Ishikawa (cell line): ENCODE measurements around the gene ADCY2.

Experiments used
- CEBPB ChIP-seq: IDR thresholded peaks from 2 replicates; pipeline ENCODE4 v1.6.1; 2012
- CREB1 ChIP-seq: IDR thresholded peaks from 2 replicates; pipeline ENCODE4 v1.6.1; 2012; ENCODE audit warnings: low read depth
- EGR1 ChIP-seq: IDR thresholded peaks from 2 replicates; pipeline ENCODE4 v1.6.1; 2012
- EP300 ChIP-seq: IDR thresholded peaks from 2 replicates; pipeline ENCODE4 v1.6.1; 2012; ENCODE audit warnings: borderline replicate concordance
- FOXM1 ChIP-seq: IDR thresholded peaks from 2 replicates; pipeline ENCODE4 v1.6.1; 2012; ENCODE audit warnings: low read depth, borderline replicate concordance
- NFIC ChIP-seq: IDR thresholded peaks from 2 replicates; pipeline ENCODE4 v1.6.1; 2012
- RAD21 ChIP-seq: IDR thresholded peaks from 2 replicates; pipeline ENCODE4 v1.6.1; 2012; ENCODE audit warnings: low read depth
- TAF1 ChIP-seq: IDR thresholded peaks from 2 replicates; pipeline ENCODE4 v1.6.1; 2012; ENCODE audit warnings: low read depth, mild to moderate bottlenecking
- TEAD4 ChIP-seq: IDR thresholded peaks from 2 replicates; pipeline ENCODE4 v1.6.1; 2012
- YY1 ChIP-seq: IDR thresholded peaks from 2 replicates; pipeline ENCODE4 v1.6.1; 2012; ENCODE audit warnings: low read depth
- ZBTB7A ChIP-seq: IDR thresholded peaks from 2 replicates; pipeline ENCODE4 v1.6.1; 2012; ENCODE audit warnings: low read depth
- TF ChIP-seq, protein P1 (sequence below): IDR thresholded peaks from 2 replicates; pipeline ENCODE4 v1.6.1; 2012
- TF ChIP-seq, protein P2 (sequence below): IDR thresholded peaks from 2 replicates; pipeline ENCODE4 v1.6.1; 2012; ENCODE audit warnings: low read depth, mild to moderate bottlenecking
- TF ChIP-seq, protein P3 (sequence below): IDR thresholded peaks from 2 replicates; pipeline ENCODE4 v1.6.1; 2012

DNA sequence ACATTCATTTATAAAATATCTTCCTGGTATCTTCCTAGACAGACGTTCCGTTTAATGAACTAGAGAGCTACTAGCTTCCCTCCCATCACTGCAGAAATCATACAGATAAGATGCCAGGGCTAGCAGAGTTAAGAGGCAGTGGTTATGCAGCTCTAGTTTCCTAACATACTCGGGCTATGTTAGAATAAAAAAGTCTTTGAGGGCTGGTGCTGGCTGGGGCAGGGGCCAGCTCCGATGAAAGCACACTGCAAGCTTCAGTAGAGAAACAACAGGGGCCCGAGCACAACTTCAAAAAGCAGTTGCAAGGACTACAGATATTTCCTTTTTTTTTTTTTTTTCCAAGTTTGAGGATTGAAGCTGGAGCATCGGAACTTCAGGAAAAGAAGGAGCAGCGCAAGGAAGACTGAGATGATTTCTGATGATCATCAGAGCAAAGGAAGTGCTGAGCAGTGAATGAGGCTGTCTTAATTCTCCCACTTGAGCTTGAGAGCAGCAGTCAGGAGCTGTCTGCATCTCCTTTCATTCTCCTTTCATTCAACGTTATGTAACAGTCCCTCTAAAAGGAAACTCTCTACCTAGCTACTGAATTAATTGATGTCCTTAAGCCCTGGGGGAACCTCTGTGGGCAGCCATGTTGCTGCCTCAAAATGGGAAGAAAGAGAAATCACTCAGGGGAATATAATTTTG is 47.6 kb upstream of the ADCY2 start:
- TF ChIP-seq EGR1: no peak
- TF ChIP-seq FOXM1: no peak
- no peak for TF ChIP-seq TAF1
- no peak for TF ChIP-seq NFIC
- no peak for TF ChIP-seq EP300
- TF ChIP-seq, protein P1, sequence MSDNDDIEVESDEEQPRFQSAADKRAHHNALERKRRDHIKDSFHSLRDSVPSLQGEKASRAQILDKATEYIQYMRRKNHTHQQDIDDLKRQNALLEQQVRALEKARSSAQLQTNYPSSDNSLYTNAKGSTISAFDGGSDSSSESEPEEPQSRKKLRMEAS: no peak
- no peak for TF ChIP-seq TEAD4
- TF ChIP-seq, protein P2, sequence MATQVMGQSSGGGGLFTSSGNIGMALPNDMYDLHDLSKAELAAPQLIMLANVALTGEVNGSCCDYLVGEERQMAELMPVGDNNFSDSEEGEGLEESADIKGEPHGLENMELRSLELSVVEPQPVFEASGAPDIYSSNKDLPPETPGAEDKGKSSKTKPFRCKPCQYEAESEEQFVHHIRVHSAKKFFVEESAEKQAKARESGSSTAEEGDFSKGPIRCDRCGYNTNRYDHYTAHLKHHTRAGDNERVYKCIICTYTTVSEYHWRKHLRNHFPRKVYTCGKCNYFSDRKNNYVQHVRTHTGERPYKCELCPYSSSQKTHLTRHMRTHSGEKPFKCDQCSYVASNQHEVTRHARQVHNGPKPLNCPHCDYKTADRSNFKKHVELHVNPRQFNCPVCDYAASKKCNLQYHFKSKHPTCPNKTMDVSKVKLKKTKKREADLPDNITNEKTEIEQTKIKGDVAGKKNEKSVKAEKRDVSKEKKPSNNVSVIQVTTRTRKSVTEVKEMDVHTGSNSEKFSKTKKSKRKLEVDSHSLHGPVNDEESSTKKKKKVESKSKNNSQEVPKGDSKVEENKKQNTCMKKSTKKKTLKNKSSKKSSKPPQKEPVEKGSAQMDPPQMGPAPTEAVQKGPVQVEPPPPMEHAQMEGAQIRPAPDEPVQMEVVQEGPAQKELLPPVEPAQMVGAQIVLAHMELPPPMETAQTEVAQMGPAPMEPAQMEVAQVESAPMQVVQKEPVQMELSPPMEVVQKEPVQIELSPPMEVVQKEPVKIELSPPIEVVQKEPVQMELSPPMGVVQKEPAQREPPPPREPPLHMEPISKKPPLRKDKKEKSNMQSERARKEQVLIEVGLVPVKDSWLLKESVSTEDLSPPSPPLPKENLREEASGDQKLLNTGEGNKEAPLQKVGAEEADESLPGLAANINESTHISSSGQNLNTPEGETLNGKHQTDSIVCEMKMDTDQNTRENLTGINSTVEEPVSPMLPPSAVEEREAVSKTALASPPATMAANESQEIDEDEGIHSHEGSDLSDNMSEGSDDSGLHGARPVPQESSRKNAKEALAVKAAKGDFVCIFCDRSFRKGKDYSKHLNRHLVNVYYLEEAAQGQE: no peak
- TF ChIP-seq YY1: no peak
- no peak for TF ChIP-seq ZBTB7A
- no peak for TF ChIP-seq CEBPB
- TF ChIP-seq CREB1: no peak
- no peak for TF ChIP-seq RAD21
- TF ChIP-seq, protein P3, sequence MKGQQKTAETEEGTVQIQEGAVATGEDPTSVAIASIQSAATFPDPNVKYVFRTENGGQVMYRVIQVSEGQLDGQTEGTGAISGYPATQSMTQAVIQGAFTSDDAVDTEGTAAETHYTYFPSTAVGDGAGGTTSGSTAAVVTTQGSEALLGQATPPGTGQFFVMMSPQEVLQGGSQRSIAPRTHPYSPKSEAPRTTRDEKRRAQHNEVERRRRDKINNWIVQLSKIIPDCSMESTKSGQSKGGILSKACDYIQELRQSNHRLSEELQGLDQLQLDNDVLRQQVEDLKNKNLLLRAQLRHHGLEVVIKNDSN: no peak
